Retina (tissue), 1 donor: Measurements from ENCODE around the gene PAPSS2.
"Not testable (repeated sequence)": the region's sequence is repeated elsewhere in the genome, so short reads cannot be mapped to it uniquely, and the experiment has no call there.

Experiments
- DNase-seq: peaks from one replicate; pipeline ENCODE4 v3.0.0-alpha.2; 2016

PAPSS2 gene

GRCh38 chr10:87659571-87660483 lies at the start of gene PAPSS2:
Gene PAPSS2, plus strand, starts transcription at chr10:87659878. Its CDS starts 104 bp downstream, at chr10:87659982.
- DNase-seq = peak; percentile 79

- DNase-seq = not testable (repeated sequence)
Observed at GRCh38 chr10:87611341-87611740, 48.3 kb upstream of the PAPSS2 start.

GRCh38 chr10:87612115-87612514 lies 47.6 kb upstream of the PAPSS2 start:
- DNase-seq = no peak

GRCh38 chr10:87613751-87614150 lies 45.9 kb upstream of the PAPSS2 start:
- DNase-seq = no peak

- no peak for DNase-seq
Observed at GRCh38 chr10:87615856-87616255, 43.8 kb upstream of the PAPSS2 start.

- DNase-seq = no peak
Observed at GRCh38 chr10:87617503-87617902, 42.2 kb upstream of the PAPSS2 start.

- DNase-seq = no peak
Observed at GRCh38 chr10:87618566-87619423, 40.9 kb upstream of the PAPSS2 start.

- no peak for DNase-seq
Observed at GRCh38 chr10:87619705-87620104, 40.0 kb upstream of the PAPSS2 start.

GRCh38 chr10:87621440-87621839 lies 38.2 kb upstream of the PAPSS2 start:
- DNase-seq = not testable (repeated sequence)

- DNase-seq = no peak
Observed at GRCh38 chr10:87622314-87623004, 37.2 kb upstream of the PAPSS2 start.

GRCh38 chr10:87623191-87623590 lies 36.5 kb upstream of the PAPSS2 start:
- no peak for DNase-seq

GRCh38 chr10:87625661-87626060 lies 34.0 kb upstream of the PAPSS2 start:
- DNase-seq = no peak

GRCh38 chr10:87626422-87626892 lies 33.2 kb upstream of the PAPSS2 start:
- no peak for DNase-seq

- DNase-seq = no peak
Observed at GRCh38 chr10:87630171-87630570, 29.5 kb upstream of the PAPSS2 start.

GRCh38 chr10:87632454-87632853 lies 27.2 kb upstream of the PAPSS2 start:
- no peak for DNase-seq

GRCh38 chr10:87634311-87634710 lies 25.4 kb upstream of the PAPSS2 start:
- no peak for DNase-seq

GRCh38 chr10:87635498-87636312 lies 24.0 kb upstream of the PAPSS2 start:
- DNase-seq = no peak

GRCh38 chr10:87636313-87636915 lies 23.3 kb upstream of the PAPSS2 start:
- no peak for DNase-seq

GRCh38 chr10:87639493-87639892 lies 20.2 kb upstream of the PAPSS2 start:
- no peak for DNase-seq

GRCh38 chr10:87640043-87640442 lies 19.6 kb upstream of the PAPSS2 start:
- DNase-seq = no peak

- no peak for DNase-seq
Observed at GRCh38 chr10:87642486-87642885, 17.2 kb upstream of the PAPSS2 start.

- DNase-seq = no peak
Observed at GRCh38 chr10:87642988-87643387, 16.7 kb upstream of the PAPSS2 start.
